SU-DHL-6 (cell line): ENCODE measurements around the gene RNASEL.

Experiments
- EZH2phosphoT487 ChIP-seq: fragments of 200-600 bp; sonication (generic), shearing (Covaris generic); conservative IDR thresholded peaks from 2 replicates; pipeline ENCODE4 v1.6.1; 2018; ENCODE audit warnings: mild to moderate bottlenecking, antibody characterized with exemption, low read length, moderate library complexity, mixed read lengths
- TF ChIP-seq, protein P1 (sequence below): fragments of 200-600 bp; sonication (generic); IDR thresholded peaks from one replicate; pipeline ENCODE4 v1.5.1; 2017; ENCODE audit warnings: antibody characterized with exemption, mild to moderate bottlenecking, low read length, moderate library complexity; ENCODE audit not compliant: insufficient read depth, poor library complexity, severe bottlenecking

DNA sequence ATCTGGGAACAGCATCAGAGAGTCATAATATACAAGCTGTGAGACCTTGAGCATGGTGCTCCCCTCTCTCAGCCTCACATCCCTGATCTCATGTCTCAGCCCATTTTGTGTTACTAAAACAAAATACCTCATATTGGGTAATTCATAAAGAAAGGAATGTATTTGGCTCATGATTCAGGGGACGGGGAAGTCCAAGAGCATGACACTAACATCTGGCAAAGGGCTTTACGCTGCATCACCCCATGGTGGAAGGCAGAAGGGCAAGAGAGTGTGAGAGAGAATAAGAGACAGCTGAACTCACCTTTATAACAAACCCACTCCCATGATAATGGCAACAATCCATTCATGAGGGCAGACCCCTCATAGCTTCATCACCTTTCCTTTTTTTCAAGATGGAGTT lies 36.5 kb downstream of the RNASEL start:
- TF ChIP-seq, protein P1, sequence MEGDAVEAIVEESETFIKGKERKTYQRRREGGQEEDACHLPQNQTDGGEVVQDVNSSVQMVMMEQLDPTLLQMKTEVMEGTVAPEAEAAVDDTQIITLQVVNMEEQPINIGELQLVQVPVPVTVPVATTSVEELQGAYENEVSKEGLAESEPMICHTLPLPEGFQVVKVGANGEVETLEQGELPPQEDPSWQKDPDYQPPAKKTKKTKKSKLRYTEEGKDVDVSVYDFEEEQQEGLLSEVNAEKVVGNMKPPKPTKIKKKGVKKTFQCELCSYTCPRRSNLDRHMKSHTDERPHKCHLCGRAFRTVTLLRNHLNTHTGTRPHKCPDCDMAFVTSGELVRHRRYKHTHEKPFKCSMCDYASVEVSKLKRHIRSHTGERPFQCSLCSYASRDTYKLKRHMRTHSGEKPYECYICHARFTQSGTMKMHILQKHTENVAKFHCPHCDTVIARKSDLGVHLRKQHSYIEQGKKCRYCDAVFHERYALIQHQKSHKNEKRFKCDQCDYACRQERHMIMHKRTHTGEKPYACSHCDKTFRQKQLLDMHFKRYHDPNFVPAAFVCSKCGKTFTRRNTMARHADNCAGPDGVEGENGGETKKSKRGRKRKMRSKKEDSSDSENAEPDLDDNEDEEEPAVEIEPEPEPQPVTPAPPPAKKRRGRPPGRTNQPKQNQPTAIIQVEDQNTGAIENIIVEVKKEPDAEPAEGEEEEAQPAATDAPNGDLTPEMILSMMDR = no peak
- TF ChIP-seq EZH2phosphoT487 = no peak
